Omental fat pad (tissue), 4 donors: ENCODE data around the gene ACBD3. TPM values are rescaled to one million over a fixed set of nuclear protein-coding genes. Genes with fewer than 3 reads are reported as not detected.

Experiments
- ATAC-seq: fragments of 150-250 bp; one replicate; pipeline ENCODE4 v1.9.1; 2016; ENCODE audit warnings: mild to moderate bottlenecking, moderate library complexity; ENCODE audit not compliant: low FRiP score
- DNase-seq: peaks from one replicate; pipeline ENCODE4 v3.0.0-alpha.2; 2019; ENCODE audit warnings: low spot score
- total RNA-seq, 4 donors: library from RNA; depleted of rRNA; stranded (reverse); fragments of >200 nt; gene quantifications; one replicate each; pipeline ENCODE4 v1.1.0, GENCODE V29; 2016
- TF ChIP-seq, protein P1 (sequence below), 3 donors: fragments of 450-650 bp; IDR thresholded peaks; one replicate each; pipeline ENCODE4 v1.5.1; 2016 to 2017; ENCODE audit warnings: antibody characterized with exemption in 3 of 3, mild to moderate bottlenecking in 3 of 3, moderate library complexity in 2 of 3

Gene ACBD3
- total RNA-seq, 4 donors from 2014 or later = 43.1 to 52.9 (median 48.1) TPM

DNA sequence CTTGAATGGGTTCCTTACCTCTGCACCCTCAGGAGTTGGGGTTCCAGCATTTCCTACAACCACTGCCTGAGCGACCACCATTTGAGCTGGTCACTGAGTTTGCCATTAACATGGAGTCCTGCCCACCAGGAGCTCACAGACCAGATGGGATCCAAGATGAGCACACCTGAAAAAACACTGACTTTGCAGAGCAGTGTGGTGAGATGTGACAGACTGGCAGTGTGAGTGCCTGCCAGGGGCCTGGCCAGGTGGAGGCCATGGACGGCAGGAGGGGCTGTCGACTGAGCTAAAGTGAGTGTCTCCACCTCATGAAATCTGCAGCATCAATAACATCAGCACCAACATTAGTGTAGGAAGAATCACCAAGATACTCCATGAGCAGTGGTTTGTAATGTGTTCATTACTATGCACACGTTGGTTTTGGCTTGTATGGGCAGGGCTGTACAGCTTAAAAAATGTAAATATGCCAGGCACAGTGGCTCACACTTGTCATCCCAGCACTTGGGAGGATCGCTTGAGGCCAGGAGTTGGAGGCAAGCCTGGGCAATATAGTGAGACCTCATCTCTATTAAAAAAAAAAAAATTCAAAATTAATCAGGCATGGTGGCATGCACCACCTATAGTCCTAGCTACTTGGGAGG is 24.8 kb upstream of the ACBD3 start:
- no peak for ATAC-seq
- TF ChIP-seq, protein P1, sequence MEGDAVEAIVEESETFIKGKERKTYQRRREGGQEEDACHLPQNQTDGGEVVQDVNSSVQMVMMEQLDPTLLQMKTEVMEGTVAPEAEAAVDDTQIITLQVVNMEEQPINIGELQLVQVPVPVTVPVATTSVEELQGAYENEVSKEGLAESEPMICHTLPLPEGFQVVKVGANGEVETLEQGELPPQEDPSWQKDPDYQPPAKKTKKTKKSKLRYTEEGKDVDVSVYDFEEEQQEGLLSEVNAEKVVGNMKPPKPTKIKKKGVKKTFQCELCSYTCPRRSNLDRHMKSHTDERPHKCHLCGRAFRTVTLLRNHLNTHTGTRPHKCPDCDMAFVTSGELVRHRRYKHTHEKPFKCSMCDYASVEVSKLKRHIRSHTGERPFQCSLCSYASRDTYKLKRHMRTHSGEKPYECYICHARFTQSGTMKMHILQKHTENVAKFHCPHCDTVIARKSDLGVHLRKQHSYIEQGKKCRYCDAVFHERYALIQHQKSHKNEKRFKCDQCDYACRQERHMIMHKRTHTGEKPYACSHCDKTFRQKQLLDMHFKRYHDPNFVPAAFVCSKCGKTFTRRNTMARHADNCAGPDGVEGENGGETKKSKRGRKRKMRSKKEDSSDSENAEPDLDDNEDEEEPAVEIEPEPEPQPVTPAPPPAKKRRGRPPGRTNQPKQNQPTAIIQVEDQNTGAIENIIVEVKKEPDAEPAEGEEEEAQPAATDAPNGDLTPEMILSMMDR (IDR thresholded peaks at IDR 0.05) = no peak

DNA sequence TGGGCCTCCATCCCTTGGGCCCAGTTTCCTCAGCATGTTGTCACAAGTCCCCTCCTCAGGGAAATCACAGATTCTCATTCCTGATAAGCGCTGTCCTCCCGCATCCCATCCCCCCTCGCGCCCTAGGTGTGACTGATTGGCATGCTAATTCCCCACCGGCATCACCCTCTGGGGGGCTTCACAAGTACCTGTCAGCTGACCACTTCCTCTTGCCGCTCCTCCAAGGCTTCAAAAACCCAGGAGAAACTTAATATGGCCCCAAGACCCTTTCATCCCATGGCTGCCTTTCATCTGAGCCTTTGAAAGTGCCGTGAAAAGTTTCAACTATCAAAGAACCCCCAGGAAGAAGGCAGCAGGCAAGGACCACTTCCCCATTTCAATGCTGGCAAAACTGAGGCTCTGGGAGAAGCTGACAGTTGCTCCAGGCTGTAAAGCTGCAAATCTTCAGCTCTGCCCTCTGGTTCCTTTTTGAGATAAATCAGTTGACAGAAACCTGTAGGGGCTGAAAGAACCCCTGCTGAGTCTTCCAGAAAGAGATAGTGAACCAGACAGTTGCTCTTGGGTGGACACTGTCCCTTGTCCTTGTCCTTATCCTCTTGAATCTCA is 24.1 kb upstream of the ACBD3 start:
- DNase-seq (no peak), ATAC-seq (no peak)
- TF ChIP-seq, protein P1 (IDR thresholded peaks at IDR 0.05) = no peak

More for the DNA sequence above, 24.8 kb upstream of the ACBD3 start:
- no peak for DNase-seq

DNA sequence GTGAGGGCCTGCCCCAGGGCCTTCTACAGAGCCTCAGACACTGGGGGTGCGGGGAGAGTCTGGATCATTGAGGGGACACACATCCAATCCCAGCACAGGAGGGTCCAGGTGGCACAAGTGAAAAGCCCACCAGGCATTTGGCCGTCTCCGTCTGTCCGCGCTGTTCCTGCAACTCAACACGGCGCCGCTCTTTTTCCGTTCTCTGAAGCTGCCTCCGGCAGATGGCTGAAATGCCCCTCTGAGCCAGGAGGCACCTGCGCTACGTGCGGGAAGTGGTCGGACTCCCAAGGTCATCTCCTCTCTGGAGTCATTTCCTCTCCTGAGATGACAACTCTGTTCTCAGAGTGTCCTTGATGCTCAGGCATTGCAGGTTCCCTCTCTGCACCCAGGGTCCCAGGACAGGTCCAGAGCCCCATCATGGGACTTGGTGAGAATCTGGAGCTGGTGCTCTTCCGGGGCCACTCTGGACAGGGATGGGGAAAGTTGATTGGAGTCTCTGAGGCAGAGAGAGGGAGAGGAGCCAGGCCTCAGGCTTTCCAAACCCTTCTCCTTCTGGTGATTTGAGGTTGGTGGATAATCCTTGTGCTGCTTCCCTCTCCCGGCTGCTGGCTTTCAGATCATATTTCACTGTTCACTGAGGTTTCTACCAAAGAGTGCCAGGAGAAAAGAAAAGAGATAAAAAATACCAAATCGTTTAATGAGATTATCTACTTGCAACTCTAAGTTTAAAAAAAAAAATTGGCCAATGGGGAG is 22.9 kb upstream of the ACBD3 start:
- ATAC-seq (no peak), DNase-seq (no peak)
- TF ChIP-seq, protein P1 (IDR thresholded peaks at IDR 0.05) = no peak

DNA sequence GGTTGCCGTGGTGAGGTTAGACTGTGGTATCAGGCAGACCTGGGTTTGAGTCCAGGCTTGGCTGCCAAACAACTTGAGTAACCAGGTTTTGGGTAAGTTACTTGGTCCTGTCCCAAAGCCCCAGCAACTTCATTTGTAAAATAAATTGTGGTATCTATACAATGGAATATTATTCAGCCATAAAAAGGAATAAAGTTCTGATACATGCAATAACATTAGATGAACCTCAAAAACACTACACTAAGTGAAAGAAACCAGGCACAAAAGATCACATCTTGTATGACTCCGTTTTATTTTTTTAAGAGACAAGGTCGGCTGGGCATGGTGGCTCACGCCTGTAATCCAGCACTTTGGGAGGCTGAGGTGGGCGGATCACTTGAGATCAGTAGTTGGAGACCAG is 20.5 kb upstream of the ACBD3 start:
- TF ChIP-seq, protein P1 (IDR thresholded peaks at IDR 0.05) = no peak
- ATAC-seq (no peak), DNase-seq (no peak)

DNA sequence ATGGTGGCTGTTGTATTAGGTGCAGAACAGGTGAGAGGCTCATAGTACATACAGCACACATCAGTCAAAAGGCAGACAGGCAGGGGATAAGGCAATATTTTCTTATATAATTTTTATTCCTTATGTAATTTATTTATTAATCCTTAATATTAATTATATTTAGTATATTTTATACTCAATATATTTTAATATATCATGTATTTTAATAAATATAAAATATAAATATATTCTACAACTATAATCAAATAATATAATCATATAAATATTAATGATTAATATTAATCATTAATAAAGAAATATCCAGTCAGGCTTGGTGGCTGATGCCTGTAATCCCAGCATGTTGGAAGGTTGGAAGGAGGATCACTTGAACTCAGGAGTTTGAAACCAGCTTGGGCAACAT is 17.7 kb upstream of the ACBD3 start:
- no peak for ATAC-seq
- no peak for DNase-seq
- TF ChIP-seq, protein P1 (IDR thresholded peaks at IDR 0.05) = no peak

DNA sequence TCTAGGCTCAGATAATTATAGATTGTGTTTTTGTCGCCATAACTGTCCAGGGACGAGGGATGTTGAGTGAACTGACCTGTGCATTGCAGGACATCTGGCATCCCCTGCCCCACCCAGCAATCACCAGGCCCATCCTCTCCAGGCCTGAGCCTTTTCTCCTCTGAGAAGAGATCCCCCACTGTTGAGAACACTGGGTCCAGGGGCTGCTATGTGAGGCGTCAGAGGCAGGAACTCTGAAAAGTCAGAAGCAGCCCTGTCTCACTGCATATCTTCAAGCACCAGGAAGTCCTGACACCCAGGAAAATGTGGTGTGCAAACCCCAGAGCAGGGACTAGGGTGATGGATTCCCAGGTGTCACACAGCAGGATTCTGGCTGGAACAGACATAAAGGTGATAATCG is 17.1 kb upstream of the ACBD3 start:
- ATAC-seq (no peak), DNase-seq (no peak)
- TF ChIP-seq, protein P1 (IDR thresholded peaks at IDR 0.05) = no peak
